SK-N-SH treated with all-trans-retinoic acid at 6 μM for 48 hours (cell line): Measurements from ENCODE around the gene OS9.
"Not testable (repeated sequence)": the region's sequence is repeated elsewhere in the genome, so short reads cannot be mapped to it uniquely, and the experiment has no call there.

Source experiments
- ATAC-seq: fragments of 200-7000 bp; cut with Tn5 transposase; 3 replicates; pipeline ENCODE4 v1.9.1; 2020; ENCODE audit warnings: mild to moderate bottlenecking, moderate library complexity
- ARNTL ChIP-seq: fragments of 450-650 bp; formaldehyde crosslinking; IDR thresholded peaks from 2 replicates; pipeline ENCODE4 v1.5.0; 2020; ENCODE audit warnings: low read depth, mild to moderate bottlenecking, moderate library complexity, borderline replicate concordance
- BACH2 ChIP-seq: fragments of 250-450 bp; sonication (Bioruptor Pico); IDR thresholded peaks from 2 replicates; pipeline ENCODE4 v1.9.0; 2021; ENCODE audit warnings: mild to moderate bottlenecking, borderline replicate concordance
- CSDC2 ChIP-seq: fragments of 250-450 bp; sonication (Bioruptor Pico); IDR thresholded peaks from 2 replicates; pipeline ENCODE4 v1.5.0; 2020; ENCODE audit warnings: mild to moderate bottlenecking, moderate library complexity
- OSR1 ChIP-seq: fragments of 250-450 bp; sonication (Bioruptor Pico); IDR thresholded peaks from 2 replicates; pipeline ENCODE4 v1.8.0; 2022; ENCODE audit warnings: moderate library complexity, mild to moderate bottlenecking, inconsistent platforms
- PPARA ChIP-seq: fragments of 250-450 bp; sonication (Bioruptor Pico); IDR thresholded peaks from 2 replicates; pipeline ENCODE4 v1.5.0; 2020; ENCODE audit warnings: mild to moderate bottlenecking, borderline replicate concordance
- TSHZ2 ChIP-seq: fragments of 250-450 bp; sonication (Bioruptor Pico); IDR thresholded peaks from 2 replicates; pipeline ENCODE4 v1.5.0; 2020; ENCODE audit warnings: mild to moderate bottlenecking, moderate library complexity
- ZFP3 ChIP-seq: fragments of 250-450 bp; sonication (Bioruptor Pico); IDR thresholded peaks from 2 replicates; pipeline ENCODE4 v1.5.0; 2020; ENCODE audit warnings: mild to moderate bottlenecking, moderate library complexity
- ZFP30 ChIP-seq: fragments of 450-650 bp; formaldehyde crosslinking; IDR thresholded peaks from 2 replicates; pipeline ENCODE4 v1.5.0; 2022; ENCODE audit warnings: mild to moderate bottlenecking, moderate library complexity
- ZNF565 ChIP-seq: fragments of 450-650 bp; formaldehyde crosslinking; conservative IDR thresholded peaks from 2 replicates; pipeline ENCODE4 v1.5.0; 2020; ENCODE audit warnings: low read depth, mild to moderate bottlenecking, moderate library complexity
- ZNF70 ChIP-seq: fragments of 450-650 bp; formaldehyde crosslinking; IDR thresholded peaks from 2 replicates; pipeline ENCODE4 v1.5.0; 2020; ENCODE audit warnings: mild to moderate bottlenecking, moderate library complexity
- TF ChIP-seq, protein P1 (sequence below): fragments of 250-450 bp; sonication (Bioruptor Pico); IDR thresholded peaks from 2 replicates; pipeline ENCODE4 v1.5.1; 2021; ENCODE audit warnings: mild to moderate bottlenecking, moderate library complexity
- TF ChIP-seq, protein P2 (sequence below): fragments of 250-450 bp; sonication (Bioruptor Pico); IDR thresholded peaks from 2 replicates; pipeline ENCODE4 v1.5.1; 2020; ENCODE audit warnings: low read depth, mild to moderate bottlenecking, moderate library complexity
- TF ChIP-seq, protein P3 (sequence below): fragments of 250-450 bp; sonication (Bioruptor Pico); IDR thresholded peaks from 2 replicates; pipeline ENCODE4 v1.8.0; 2020; ENCODE audit warnings: mild to moderate bottlenecking, moderate library complexity, borderline replicate concordance
- TF ChIP-seq, protein P4 (sequence below): fragments of 250-450 bp; sonication (Bioruptor Pico); IDR thresholded peaks from 2 replicates; pipeline ENCODE4 v1.8.0; 2021; ENCODE audit warnings: low read depth, mild to moderate bottlenecking, moderate library complexity, borderline replicate concordance

The OS9 gene

DNA sequence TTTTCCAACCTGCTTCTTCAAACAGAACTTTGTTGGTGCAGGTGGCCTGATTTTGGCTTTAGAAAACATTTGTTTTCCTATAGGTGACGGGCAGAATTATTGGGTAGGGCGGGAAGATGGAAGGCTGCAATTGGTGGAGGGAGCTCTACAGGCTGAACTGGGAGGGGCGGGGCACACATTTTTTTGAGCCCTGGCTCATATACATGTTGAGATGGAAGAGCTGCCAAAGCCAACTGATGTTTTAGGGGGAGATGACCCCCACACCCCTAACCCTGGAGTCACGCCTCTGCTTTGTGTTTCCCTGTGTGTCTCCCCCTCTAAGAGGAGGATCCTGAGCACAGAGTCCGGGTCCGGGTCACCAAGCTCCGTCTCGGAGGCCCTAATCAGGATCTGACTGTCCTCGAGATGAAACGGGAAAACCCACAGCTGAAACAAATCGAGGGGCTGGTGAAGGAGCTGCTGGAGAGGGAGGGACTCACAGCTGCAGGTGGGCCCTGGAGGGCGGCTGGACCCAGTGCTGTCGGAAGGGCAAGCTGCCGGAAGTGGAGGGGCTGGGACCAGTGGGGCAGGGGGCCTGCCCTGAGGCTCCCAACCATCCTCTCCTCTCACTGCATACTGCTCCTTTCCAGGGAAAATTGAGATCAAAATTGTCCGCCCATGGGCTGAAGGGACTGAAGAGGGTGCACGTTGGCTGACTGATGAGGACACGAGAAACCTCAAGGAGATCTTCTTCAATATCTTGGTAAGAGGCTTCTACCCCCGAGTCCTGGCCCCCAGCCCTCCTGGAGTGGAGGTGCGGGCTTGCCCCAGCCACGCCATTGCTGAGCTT is 26.1 kb downstream of the OS9 start:
- no peak for ATAC-seq

DNA sequence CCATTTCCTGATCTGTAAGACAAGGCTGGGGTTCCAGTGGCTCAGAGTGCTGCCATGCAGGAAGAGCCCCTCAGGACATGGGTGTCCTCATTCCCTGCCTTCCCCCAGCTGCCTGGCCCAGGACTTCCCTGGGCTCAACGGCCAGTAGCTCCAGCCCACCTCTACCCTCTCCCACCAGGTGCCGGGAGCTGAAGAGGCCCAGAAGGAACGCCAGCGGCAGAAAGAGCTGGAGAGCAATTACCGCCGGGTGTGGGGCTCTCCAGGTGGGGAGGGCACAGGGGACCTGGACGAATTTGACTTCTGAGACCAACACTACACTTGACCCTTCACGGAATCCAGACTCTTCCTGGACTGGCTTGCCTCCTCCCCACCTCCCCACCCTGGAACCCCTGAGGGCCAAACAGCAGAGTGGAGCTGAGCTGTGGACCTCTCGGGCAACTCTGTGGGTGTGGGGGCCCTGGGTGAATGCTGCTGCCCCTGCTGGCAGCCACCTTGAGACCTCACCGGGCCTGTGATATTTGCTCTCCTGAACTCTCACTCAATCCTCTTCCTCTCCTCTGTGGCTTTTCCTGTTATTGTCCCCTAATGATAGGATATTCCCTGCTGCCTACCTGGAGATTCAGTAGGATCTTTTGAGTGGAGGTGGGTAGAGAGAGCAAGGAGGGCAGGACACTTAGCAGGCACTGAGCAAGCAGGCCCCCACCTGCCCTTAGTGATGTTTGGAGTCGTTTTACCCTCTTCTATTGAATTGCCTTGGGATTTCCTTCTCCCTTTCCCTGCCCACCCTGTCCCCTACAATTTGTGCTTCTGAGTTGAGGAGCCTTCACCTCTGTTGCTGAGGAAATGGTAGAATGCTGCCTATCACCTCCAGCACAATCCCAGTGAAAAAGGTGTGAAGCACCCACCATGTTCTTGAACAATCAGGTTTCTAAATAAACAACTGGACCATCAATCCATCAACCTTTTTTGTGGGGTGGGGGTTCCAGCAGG is 27.0 kb downstream of the OS9 start:
- TF ChIP-seq, protein P1, sequence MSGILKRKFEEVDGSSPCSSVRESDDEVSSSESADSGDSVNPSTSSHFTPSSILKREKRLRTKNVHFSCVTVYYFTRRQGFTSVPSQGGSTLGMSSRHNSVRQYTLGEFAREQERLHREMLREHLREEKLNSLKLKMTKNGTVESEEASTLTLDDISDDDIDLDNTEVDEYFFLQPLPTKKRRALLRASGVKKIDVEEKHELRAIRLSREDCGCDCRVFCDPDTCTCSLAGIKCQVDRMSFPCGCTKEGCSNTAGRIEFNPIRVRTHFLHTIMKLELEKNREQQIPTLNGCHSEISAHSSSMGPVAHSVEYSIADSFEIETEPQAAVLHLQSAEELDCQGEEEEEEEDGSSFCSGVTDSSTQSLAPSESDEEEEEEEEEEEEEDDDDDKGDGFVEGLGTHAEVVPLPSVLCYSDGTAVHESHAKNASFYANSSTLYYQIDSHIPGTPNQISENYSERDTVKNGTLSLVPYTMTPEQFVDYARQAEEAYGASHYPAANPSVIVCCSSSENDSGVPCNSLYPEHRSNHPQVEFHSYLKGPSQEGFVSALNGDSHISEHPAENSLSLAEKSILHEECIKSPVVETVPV (CRISPR knock-in tag) = no peak
- no peak for TF ChIP-seq OSR1
- TF ChIP-seq, protein P2, sequence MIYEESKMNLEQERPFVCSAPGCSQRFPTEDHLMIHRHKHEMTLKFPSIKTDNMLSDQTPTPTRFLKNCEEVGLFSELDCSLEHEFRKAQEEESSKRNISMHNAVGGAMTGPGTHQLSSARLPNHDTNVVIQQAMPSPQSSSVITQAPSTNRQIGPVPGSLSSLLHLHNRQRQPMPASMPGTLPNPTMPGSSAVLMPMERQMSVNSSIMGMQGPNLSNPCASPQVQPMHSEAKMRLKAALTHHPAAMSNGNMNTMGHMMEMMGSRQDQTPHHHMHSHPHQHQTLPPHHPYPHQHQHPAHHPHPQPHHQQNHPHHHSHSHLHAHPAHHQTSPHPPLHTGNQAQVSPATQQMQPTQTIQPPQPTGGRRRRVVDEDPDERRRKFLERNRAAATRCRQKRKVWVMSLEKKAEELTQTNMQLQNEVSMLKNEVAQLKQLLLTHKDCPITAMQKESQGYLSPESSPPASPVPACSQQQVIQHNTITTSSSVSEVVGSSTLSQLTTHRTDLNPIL (CRISPR knock-in tag) = no peak
- TF ChIP-seq ZNF70 (CRISPR knock-in tag) = no peak
- TF ChIP-seq ZFP30 (CRISPR knock-in tag) = no peak
- no peak for TF ChIP-seq BACH2

More for the DNA sequence above, 26.1 kb downstream of the OS9 start:
- no peak for TF ChIP-seq ZNF565 (CRISPR knock-in tag)
- no peak for TF ChIP-seq BACH2
- TF ChIP-seq TSHZ2 (CRISPR knock-in tag) = no peak
- TF ChIP-seq, protein P3, sequence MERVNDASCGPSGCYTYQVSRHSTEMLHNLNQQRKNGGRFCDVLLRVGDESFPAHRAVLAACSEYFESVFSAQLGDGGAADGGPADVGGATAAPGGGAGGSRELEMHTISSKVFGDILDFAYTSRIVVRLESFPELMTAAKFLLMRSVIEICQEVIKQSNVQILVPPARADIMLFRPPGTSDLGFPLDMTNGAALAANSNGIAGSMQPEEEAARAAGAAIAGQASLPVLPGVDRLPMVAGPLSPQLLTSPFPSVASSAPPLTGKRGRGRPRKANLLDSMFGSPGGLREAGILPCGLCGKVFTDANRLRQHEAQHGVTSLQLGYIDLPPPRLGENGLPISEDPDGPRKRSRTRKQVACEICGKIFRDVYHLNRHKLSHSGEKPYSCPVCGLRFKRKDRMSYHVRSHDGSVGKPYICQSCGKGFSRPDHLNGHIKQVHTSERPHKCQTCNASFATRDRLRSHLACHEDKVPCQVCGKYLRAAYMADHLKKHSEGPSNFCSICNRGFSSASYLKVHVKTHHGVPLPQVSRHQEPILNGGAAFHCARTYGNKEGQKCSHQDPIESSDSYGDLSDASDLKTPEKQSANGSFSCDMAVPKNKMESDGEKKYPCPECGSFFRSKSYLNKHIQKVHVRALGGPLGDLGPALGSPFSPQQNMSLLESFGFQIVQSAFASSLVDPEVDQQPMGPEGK (CRISPR knock-in tag) = no peak
- TF ChIP-seq, protein P1 (CRISPR knock-in tag) = no peak

DNA sequence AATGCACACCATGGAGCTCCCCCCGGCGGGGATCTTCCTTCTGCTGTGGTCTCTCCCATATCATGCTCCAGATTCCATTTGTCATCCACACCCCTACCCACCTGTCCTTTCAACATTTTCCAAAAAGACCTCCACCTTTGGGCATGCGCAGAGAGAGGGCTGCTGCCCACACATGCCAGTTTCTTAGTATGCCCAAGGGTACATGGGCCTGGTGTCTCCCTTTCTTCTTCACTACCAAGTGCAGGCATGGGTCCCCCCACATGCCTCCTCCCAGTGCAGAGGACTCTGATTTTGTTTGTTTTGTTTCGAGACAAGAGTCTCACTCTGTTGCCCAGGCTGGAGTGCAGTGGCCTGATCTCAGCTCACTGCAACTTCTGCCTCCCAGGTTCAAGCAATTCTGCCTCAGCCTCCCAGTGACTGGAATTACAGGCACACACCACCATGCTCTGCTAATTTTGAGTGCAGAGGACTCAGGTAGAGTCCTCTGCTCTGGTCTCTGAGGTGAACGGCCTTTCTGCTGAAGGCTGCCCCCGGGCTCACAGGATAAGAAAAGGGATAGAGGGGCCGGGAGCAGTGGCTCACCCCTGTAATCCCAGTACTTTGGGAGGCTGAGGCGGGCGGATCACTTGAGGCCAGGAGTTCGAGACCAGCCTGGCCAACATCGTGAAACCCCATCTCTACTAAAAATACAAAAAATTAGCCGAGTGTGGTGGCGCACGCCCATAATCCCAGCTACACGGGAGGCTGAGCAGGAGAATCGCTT is 28.1 kb downstream of the OS9 start:
- not testable (repeated sequence) for ATAC-seq

More for the DNA sequence above, 27.0 kb downstream of the OS9 start:
- no peak for ATAC-seq

- TF ChIP-seq TSHZ2 (CRISPR knock-in tag) (no peak), CSDC2 (CRISPR knock-in tag) (no peak), PPARA (no peak), OSR1 (no peak), ARNTL (CRISPR knock-in tag) (no peak), ZFP3 (CRISPR knock-in tag) (no peak)
- TF ChIP-seq, protein P4, sequence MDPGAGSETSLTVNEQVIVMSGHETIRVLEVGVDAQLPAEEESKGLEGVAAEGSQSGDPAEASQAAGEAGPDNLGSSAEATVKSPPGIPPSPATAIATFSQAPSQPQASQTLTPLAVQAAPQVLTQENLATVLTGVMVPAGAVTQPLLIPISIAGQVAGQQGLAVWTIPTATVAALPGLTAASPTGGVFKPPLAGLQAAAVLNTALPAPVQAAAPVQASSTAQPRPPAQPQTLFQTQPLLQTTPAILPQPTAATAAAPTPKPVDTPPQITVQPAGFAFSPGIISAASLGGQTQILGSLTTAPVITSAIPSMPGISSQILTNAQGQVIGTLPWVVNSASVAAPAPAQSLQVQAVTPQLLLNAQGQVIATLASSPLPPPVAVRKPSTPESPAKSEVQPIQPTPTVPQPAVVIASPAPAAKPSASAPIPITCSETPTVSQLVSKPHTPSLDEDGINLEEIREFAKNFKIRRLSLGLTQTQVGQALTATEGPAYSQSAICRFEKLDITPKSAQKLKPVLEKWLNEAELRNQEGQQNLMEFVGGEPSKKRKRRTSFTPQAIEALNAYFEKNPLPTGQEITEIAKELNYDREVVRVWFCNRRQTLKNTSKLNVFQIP (CRISPR knock-in tag) = no peak
- TF ChIP-seq, all 23 proteins: peak for 0
- ATAC-seq = no peak
Measured at GRCh38 chr12:57722716-57723629, 29.0 kb downstream of the OS9 start.
